ENCODE measurements around the gene ANTKMT.

Gene ANTKMT, protein sequence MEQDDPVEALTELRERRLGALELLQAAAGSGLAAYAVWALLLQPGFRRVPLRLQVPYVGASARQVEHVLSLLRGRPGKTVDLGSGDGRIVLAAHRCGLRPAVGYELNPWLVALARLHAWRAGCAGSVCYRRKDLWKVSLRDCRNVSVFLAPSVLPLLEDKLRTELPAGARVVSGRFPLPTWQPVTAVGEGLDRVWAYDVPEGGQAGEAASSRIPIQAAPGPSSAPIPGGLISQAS

GRCh38 chr16:720990-721764 is at the start of gene ANTKMT:
Gene ANTKMT, plus strand, starts transcription at chr16:721146. Its CDS starts 129 bp downstream, at chr16:721275.
- peak; percentile 75 for DNase-seq (ENCODE audit: low read depth)

DNA sequence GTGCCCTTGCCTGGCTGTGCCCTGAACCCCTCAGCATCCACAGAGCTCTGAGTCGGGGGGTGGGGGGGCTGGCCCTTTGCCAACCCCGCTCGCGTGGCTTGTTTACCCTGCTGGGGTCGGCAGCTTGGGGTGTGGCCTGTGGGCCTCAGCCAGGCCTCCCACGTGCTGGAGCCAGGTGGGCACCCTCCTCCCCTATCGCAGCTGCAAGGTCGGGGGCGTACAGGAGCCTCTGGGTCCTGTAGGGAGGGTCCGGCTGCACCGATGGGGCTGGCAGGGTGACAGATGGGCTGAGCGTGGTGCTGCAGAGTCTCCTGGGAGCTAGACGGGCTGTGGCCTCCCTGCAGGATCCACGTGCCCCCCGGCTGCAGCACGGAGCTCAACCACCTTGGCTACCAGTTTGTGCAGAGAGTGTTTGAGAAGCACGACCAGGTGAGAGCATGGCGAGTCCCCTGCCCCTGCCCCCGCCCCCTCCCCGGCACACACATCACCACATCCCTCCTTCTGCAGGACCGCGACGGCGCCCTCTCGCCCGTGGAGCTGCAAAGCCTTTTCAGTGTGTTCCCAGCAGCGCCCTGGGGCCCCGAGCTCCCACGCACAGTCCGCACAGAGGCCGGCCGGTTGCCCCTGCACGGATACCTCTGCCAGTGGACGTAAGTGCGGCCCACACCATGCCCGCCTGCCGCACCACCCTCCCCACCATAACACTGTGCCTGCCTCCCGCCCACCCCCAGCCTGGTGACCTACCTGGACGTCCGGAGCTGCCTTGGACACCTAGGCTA is 49.4 kb upstream of the ANTKMT start:
- no peak for DNase-seq (ENCODE audit: low read depth)

GRCh38 chr16:672371-672770 is 48.6 kb upstream of the ANTKMT start:
- DNase-seq (ENCODE audit: low read depth), result no peak

GRCh38 chr16:672851-673250 is 48.1 kb upstream of the ANTKMT start:
- DNase-seq (ENCODE audit: low read depth), result no peak

GRCh38 chr16:673399-673991 is 47.5 kb upstream of the ANTKMT start:
- no peak for DNase-seq (ENCODE audit: low read depth)

DNA sequence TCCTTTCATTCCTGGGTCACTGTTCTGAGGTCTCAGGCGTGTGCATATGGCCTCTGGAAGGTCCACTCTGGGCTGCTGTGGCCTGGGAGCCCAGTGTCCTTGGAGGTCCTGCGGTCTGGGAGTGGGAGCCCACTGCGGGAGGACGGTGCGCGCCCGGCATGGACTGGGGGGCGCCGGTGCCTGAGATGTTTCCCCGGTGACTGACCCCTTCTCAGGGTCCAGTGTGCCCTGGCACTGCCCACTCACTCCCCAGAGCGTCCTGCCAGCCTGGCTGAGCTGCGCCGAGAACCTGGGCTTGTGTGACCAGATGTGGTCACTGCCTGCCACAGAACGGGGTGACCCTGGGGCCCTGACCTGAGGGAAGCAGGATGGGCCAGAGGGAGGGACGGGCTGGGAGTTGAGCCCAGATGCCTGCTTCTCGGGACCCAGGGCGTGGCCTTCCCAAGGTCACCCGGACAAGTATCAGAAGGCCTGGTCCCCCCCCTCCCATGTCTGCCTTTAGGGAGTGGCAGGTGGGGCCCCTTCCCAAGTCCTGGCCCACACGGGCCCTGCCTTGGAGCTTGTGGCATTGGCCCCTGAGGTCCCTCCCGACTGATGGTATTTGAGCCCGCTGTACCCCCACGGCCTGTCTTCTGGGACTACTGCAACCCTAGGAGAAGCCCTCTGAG is 46.6 kb upstream of the ANTKMT start:
- no peak for DNase-seq (ENCODE audit: low read depth)

- no peak for DNase-seq (ENCODE audit: low read depth)
These were observed 45.7 kb upstream of the ANTKMT start, which contains the start of gene RHBDL1 for GRCh38 chr16:674968-675883. Gene RHBDL1, plus strand, starts transcription at chr16:675671. Its CDS starts 120 bp downstream, at chr16:675791.

- no peak for DNase-seq (ENCODE audit: low read depth)
These were observed 44.9 kb upstream of the ANTKMT start for GRCh38 chr16:675884-676564.

GRCh38 chr16:676565-676902 is 44.4 kb upstream of the ANTKMT start:
- no peak for DNase-seq (ENCODE audit: low read depth)

DNA sequence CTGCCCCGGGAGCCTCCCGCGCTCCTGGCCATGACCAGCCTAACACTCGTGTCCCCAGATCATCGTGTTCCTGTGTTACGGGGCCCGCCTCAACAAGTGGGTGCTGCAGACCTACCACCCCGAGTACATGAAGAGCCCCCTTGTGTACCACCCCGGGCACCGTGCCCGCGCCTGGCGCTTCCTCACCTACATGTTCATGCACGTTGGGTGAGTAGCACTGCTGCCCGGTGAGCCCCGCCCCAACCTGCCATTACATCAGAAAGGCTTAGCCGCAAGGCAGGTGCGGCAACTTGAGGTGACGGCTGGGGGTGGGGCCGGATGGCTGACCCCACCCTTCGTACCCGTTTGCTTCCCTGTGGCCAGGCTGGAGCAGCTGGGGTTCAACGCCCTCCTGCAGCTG is 44.0 kb upstream of the ANTKMT start:
- DNase-seq (ENCODE audit: low read depth), result no peak

DNA sequence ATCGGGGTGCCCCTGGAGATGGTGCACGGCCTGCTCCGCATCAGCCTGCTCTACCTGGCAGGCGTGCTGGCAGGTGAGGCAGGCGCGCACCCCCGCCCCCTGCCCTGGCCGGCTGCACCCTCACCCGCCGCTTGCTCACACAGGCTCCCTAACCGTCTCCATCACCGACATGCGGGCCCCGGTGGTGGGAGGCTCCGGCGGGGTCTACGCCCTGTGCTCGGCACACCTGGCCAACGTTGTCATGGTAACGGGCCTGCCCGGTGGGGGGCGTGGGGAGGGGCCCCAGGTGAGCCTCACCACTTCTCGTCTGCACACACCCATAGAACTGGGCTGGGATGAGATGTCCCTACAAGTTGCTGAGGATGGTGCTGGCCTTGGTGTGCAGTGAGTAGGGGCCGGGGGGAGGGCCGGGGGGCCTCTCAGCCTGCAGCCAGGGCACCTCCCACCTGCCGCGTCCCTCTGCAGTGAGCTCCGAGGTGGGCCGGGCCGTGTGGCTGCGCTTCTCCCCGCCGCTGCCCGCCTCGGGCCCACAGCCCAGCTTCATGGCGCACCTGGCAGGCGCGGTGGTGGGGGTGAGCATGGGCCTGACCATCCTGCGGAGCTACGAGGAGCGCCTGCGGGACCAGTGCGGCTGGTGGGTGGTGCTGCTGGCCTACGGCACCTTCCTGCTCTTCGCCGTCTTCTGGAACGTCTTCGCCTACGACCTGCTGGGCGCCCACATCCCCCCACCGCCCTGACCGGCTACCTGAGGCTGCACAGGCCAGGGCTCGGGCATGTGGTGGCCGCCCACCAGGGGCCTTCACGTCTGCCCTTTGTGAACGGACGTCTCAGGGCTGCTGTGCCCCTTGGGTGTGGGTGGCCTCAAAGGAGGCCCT is 43.4 kb upstream of the ANTKMT start:
- DNase-seq (ENCODE audit: low read depth), result no peak

DNA sequence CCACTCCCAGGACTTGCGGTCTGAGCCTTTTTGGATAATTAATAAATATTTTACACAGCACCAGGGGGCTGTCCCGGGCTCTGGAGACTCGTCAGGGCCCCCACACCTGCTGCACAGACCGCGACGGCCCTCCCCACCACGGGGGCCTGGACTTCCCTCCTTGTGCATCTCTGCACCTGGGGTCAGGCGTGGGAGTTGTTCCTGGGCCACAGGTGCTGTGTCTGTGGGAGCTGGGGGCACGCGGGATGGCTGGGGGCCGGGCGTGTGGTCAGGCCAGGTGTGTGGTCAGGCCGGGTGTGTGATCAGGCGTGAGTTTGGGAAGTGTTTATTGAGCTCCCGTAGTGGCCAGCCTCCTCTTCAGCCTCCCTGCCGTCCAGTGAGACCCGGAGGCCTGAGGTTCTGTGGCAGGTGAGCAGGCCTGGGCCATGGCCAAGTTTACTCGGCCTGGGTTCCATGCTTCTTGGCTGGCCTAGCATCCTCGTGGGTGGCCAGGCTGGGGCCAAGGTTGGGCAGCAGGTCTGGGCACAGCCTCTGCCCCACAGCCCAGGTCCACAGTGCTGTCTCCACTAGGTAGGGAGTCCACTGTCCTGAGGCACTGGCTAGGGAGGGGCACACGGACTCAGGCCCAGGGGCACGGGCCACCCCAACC is 42.6 kb upstream of the ANTKMT start:
- no peak for DNase-seq (ENCODE audit: low read depth)

GRCh38 chr16:678858-679813 is 41.8 kb upstream of the ANTKMT start:
- peak; percentile 44 for DNase-seq (ENCODE audit: low read depth)

DNA sequence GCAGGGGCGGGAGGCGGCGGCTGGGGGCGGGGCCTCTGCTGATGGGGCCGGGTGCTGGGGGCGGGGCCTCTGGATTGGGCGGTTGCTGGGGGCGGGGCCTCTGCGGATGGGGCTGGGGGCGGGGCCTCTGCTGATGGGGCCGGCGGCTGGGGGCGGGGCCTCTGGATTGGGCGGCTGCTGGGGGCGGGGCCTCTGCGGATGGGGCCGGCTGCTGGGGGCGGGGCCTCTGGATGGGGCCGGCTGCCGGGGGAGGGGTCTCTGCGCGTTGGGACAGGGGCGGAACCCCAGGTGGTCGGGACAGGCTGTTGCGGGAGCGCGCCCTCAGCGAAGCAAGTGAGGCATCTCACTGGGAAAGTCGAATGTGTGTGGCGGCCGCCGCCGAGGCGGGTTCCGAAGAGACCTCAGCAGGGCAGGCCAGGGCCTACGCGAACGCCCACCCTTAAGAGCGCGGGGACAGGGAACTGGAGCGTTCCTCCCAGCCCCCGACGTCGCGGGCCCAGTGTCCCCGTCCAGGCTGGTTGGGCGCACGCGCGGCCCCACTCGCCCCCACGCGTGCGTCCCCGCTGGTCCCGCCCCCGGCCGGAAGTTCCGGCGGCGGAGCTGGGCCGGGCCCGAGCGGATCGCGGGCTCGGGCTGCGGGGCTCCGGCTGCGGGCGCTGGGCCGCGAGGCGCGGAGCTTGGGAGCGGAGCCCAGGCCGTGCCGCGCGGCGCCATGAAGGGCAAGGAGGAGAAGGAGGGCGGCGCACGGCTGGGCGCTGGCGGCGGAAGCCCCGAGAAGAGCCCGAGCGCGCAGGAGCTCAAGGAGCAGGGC is 40.9 kb upstream of the ANTKMT start, which contains the start of gene STUB1:
Gene STUB1 (plus strand): TSS at position 597 of the 811 bp plus-strand sequence. CDS start 116 bp downstream, at position 713.
- DNase-seq (ENCODE audit: low read depth), result peak; percentile 81

- no peak for DNase-seq (ENCODE audit: low read depth)
These were observed 40.4 kb upstream of the ANTKMT start for GRCh38 chr16:680625-680945.

- DNase-seq (ENCODE audit: low read depth), result no peak
These were observed 39.8 kb upstream of the ANTKMT start for GRCh38 chr16:680967-681745.

Measured in stimulated activated CD8-positive, alpha-beta memory T cell treated with anti-CD3 and anti-CD28 coated beads, Interleukin-4, amount 100 ng/mL, for 24 hours (primary cell).